HCT116 (cell line): Measurements from ENCODE around the gene ADAMTS19. TPM values are rescaled to one million over a fixed set of nuclear protein-coding genes. Genes with fewer than 3 reads are reported as not detected.

Source experiments
- ATAC-seq: fragments of 200-7000 bp; cut with Tn5 transposase; 2 replicates; pipeline ENCODE4 v1.9.1; 2020; ENCODE audit warnings: mild to moderate bottlenecking, moderate library complexity
- BruUV-seq: library from RNA; stranded (reverse); fragments of 400-500 nt; replicated peaks from 2 replicates; lab custom pipeline; 2021; lab: Mats Ljungman, UMichigan
- CTCF ChIA-PET: fragments of 300-600 bp; sonication (Branson Sonifier 250); formaldehyde crosslinking; loops from one replicate; lab custom pipeline; 2021; ENCODE audit warnings: antibody characterized with exemption; lab: Charles Lee
- POLR2A ChIA-PET: fragments of 300-600, 350-600 bp; sonication (Branson Sonifier 250); formaldehyde crosslinking; loops from one replicate; lab custom pipeline; 2021; ENCODE audit warnings: antibody characterized with exemption; lab: Charles Lee
- RAD21 ChIA-PET, 2 experiments: fragments of 300-600 bp; sonication (Branson Sonifier 250); formaldehyde crosslinking; loops; one replicate each; lab custom pipeline; 2023; ENCODE audit warnings: low total read pairs in 2 of 2; ENCODE audit not compliant: uncharacterized antibody in 2 of 2, unreplicated experiment in 2 of 2, low non-redundant PET in 1 of 2; lab: Charles Lee
- DNase-seq: peaks from one replicate; pipeline ENCODE4 v3.0.0-alpha.2; 2010; ENCODE audit warnings: low read depth, low spot score
- H2AFZ ChIP-seq: fragments of 200-600 bp; shearing (Covaris generic), sonication (generic); 2 replicates; pipeline ENCODE4 v1.6.1; 2017; ENCODE audit warnings: low read depth, mixed run types, mixed read lengths, antibody characterized with exemption, low read length; ENCODE audit not compliant: poor library complexity, severe bottlenecking
- H3K27ac ChIP-seq: 2 replicates; pipeline ENCODE4 v1.5.1; 2012; ENCODE audit warnings: low read depth, low read length
- H3K27me3 ChIP-seq: fragments of 200-600 bp; sonication (generic); 2 replicates; pipeline ENCODE4 v1.6.1; 2016; ENCODE audit warnings: mixed run types, low read length, mixed read lengths; ENCODE audit not compliant: insufficient read depth
- H3K36me3 ChIP-seq, 2 experiments: fragments of 200-500 bp in 1 of 2; fragments of 200-600 bp in 1 of 2; sonication (Bioruptor generic) in 1 of 2; sonication (generic) in 1 of 2; 2 replicates each; pipeline versions ENCODE4 v1.5.1 to v1.6.1; 2014 to 2016; ENCODE audit warnings: low read length in 2 of 2, inconsistent platforms in 1 of 2, mixed read lengths in 1 of 2, mixed run types in 1 of 2; ENCODE audit not compliant: insufficient read depth in 2 of 2, control insufficient read depth in 1 of 2
- H3K4me1 ChIP-seq, 2 experiments: fragments of 200-600 bp in 1 of 2; sonication (generic) in 1 of 2; 2 replicates each; pipeline versions ENCODE4 v1.5.1 to v1.6.1; 2012 to 2017; ENCODE audit warnings: low read length in 2 of 2, inconsistent platforms in 1 of 2, mild to moderate bottlenecking in 1 of 2, mixed read lengths in 1 of 2, mixed run types in 1 of 2, moderate library complexity in 1 of 2; ENCODE audit not compliant: insufficient read depth in 2 of 2, control insufficient read depth in 1 of 2
- H3K4me2 ChIP-seq: fragments of 200-600 bp; sonication (generic); 2 replicates; pipeline ENCODE4 v1.6.1; 2017; ENCODE audit warnings: mixed run types, low read length, mixed read lengths
- H3K4me3 ChIP-seq, 2 experiments: fragments of 200-600 bp in 1 of 2; sonication (generic) in 1 of 2; replicated peaks in 1 of 2; 2 replicates each; pipeline ENCODE4 v1.5.1; 2011 to 2016; ENCODE audit warnings: low read length in 2 of 2, control low read depth in 1 of 2, low read depth in 1 of 2, mild to moderate bottlenecking in 1 of 2, mixed read lengths in 1 of 2, mixed run types in 1 of 2
- H3K79me2 ChIP-seq: fragments of 200-600 bp; sonication (generic); 2 replicates; pipeline ENCODE4 v1.6.1; 2017; ENCODE audit warnings: mild to moderate bottlenecking, mixed run types, low read length, moderate library complexity, mixed read lengths; ENCODE audit not compliant: insufficient read depth
- H3K9ac ChIP-seq: fragments of 200-600 bp; sonication (generic); 2 replicates; pipeline ENCODE4 v1.6.1; 2016; ENCODE audit warnings: low read length, mixed read lengths
- H3K9me2 ChIP-seq: fragments of 200-600 bp; sonication (generic), shearing (Covaris generic); 2 replicates; pipeline ENCODE4 v1.6.1; 2017; ENCODE audit warnings: mixed run types, mild to moderate bottlenecking, moderate library complexity; ENCODE audit not compliant: insufficient read depth
- H3K9me3 ChIP-seq, 2 experiments: fragments of 200-500 bp in 1 of 2; fragments of 200-600 bp in 1 of 2; sonication (Bioruptor generic) in 1 of 2; sonication (generic) in 1 of 2; 2 replicates each; pipeline ENCODE4 v1.6.1; 2014 to 2017; ENCODE audit warnings: low read length in 2 of 2, mixed read lengths in 2 of 2, inconsistent platforms in 1 of 2, low read depth in 1 of 2, mild to moderate bottlenecking in 1 of 2, mixed run types in 1 of 2, moderate library complexity in 1 of 2; ENCODE audit not compliant: control insufficient read depth in 1 of 2, insufficient read depth in 1 of 2
- H4K20me1 ChIP-seq: fragments of 200-600 bp; sonication (generic), shearing (Covaris generic); 2 replicates; pipeline ENCODE4 v1.6.1; 2017; ENCODE audit warnings: mixed run types, mild to moderate bottlenecking, moderate library complexity; ENCODE audit not compliant: insufficient read depth
- EZH2 ChIP-seq: fragments of 200-600 bp; sonication (generic); IDR thresholded peaks from 2 replicates; pipeline ENCODE4 v1.6.1; 2017; ENCODE audit warnings: antibody characterized with exemption, mixed run types
- EZH2phosphoT487 ChIP-seq: fragments of 200-600 bp; IDR thresholded peaks from 2 replicates; pipeline ENCODE4 v1.6.1; 2018; ENCODE audit warnings: antibody characterized with exemption, borderline replicate concordance
- POLR2A ChIP-seq: IDR thresholded peaks from 2 replicates; pipeline ENCODE4 v1.7.0; 2011; ENCODE audit warnings: borderline replicate concordance; ENCODE audit not compliant: insufficient read depth, insufficient read length; ENCODE audit errors: extremely low read depth
- RAD21 ChIP-seq: IDR thresholded peaks from 2 replicates; pipeline ENCODE4 v1.6.1; 2012; ENCODE audit warnings: low read depth, mild to moderate bottlenecking
- YY1 ChIP-seq: IDR thresholded peaks from 2 replicates; pipeline ENCODE4 v1.6.1; 2011; ENCODE audit warnings: low read length, low read depth, moderate library complexity, mild to moderate bottlenecking; ENCODE audit not compliant: insufficient replicate concordance; ENCODE audit errors: extremely low read depth
- intact Hi-C: fragments of 100-400 bp; cut with micrococcal nuclease; formaldehyde crosslinking; loops from 2 replicates; pipeline ENCODE4 v1.10.0; 2022
- total RNA-seq: library from RNA; stranded (reverse); gene quantifications from one replicate; pipeline ENCODE4 v1.2.1, GENCODE V29; 2021; ENCODE audit not compliant: unreplicated experiment
- TF ChIP-seq, protein P1 (sequence below): IDR thresholded peaks from 2 replicates; pipeline ENCODE4 v1.6.1; 2012

Gene ADAMTS19
- total RNA-seq, 1 experiment from 2014 or later, result not detected

DNA sequence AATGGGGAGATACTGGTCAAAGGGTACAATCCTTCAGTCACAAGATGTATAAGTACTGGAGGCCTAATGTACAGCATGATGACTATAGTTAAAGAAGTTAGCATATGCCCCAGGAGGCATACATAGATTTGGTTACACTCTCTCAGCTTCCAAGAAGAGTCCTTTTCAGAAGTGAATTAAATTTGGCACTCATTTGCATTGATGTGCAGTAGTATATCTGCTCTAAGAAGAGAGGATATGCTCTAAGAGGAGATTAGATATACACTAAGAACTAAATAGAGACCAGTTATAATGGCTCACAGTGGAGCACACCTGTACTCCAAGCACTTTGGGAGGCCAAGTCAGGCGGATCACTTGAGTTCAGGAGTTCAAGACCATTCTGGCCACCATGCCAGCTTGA, 148.3 kb downstream of the ADAMTS19 start:
- H4K20me1 ChIP-seq, result no peaks in the 10 kb centered on the region
- RAD21 ChIA-PET, result no interaction called here
- no peak overlapping the region for H2AFZ ChIP-seq
- no peak overlapping the region for H3K4me3 ChIP-seq
- BruUV-seq, result no TSS peak
- ATAC-seq (no peak), DNase-seq (no peak)
- no peaks in the 10 kb centered on the region for H3K27me3 ChIP-seq
- no peaks in the 10 kb centered on the region for H3K9me3 ChIP-seq
- no peaks in the 10 kb centered on the region for H3K79me2 ChIP-seq
- no peak overlapping the region for H3K27ac ChIP-seq
- intact Hi-C loops, result no loop called here
- no peaks in the 10 kb centered on the region for H3K36me3 ChIP-seq
- CTCF ChIA-PET, result no interaction called here
- TF ChIP-seq POLR2A, result no peak
- no peak for TF ChIP-seq RAD21
- TF ChIP-seq YY1, result no peak
- no peak for TF ChIP-seq EZH2phosphoT487
- no peak overlapping the region for H3K4me2 ChIP-seq
- no peaks in the 10 kb centered on the region for H3K4me1 ChIP-seq
- H3K9ac ChIP-seq, result no peak overlapping the region
- POLR2A ChIA-PET, result no interaction called here
- no peaks in the 10 kb centered on the region for H3K9me2 ChIP-seq

DNA sequence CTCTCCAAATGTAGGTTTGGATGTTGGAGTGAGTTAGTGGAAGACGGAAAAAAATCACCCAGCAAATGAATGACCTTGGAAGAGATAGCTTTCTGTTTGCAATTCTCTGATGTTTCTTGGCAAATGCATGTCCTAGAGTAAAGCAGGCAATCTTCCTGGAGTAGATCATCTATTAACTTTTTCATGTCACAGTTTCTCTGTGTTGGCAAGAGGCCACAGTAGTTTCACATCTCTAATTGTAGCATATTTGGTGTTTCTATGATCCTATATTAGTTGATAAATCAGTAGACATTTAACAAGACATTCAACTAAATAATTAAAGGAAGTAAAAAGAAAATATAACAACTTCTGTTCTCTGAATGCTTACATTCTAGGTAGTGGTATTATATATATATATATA, 149.6 kb downstream of the ADAMTS19 start:
- H3K4me3 ChIP-seq, result no peak overlapping the region
- BruUV-seq, result no TSS peak
- no peak overlapping the region for H3K4me2 ChIP-seq
- H3K9ac ChIP-seq, result no peak overlapping the region
- ChIA-PET CTCF (no interaction called here), POLR2A (no interaction called here), RAD21 (no interaction called here)
- H3K79me2 ChIP-seq, result no peaks in the 10 kb centered on the region
- H4K20me1 ChIP-seq, result no peaks in the 10 kb centered on the region
- no peaks in the 10 kb centered on the region for H3K9me3 ChIP-seq
- TF ChIP-seq EZH2 (no peak), POLR2A (no peak)
- TF ChIP-seq, protein P1, sequence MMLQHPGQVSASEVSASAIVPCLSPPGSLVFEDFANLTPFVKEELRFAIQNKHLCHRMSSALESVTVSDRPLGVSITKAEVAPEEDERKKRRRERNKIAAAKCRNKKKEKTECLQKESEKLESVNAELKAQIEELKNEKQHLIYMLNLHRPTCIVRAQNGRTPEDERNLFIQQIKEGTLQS, result no peak
- no peaks in the 10 kb centered on the region for H3K36me3 ChIP-seq
- H2AFZ ChIP-seq, result no peak overlapping the region
- no peak for ATAC-seq
- intact Hi-C loops, result no loop called here
- H3K27me3 ChIP-seq, result no peaks in the 10 kb centered on the region
- no peak overlapping the region for H3K27ac ChIP-seq
- DNase-seq, result no peak
- H3K9me2 ChIP-seq, result no peaks in the 10 kb centered on the region
- H3K4me1 ChIP-seq, result no peaks in the 10 kb centered on the region
